ENCODE data around the gene CHN1.

The CHN1 gene

DNA sequence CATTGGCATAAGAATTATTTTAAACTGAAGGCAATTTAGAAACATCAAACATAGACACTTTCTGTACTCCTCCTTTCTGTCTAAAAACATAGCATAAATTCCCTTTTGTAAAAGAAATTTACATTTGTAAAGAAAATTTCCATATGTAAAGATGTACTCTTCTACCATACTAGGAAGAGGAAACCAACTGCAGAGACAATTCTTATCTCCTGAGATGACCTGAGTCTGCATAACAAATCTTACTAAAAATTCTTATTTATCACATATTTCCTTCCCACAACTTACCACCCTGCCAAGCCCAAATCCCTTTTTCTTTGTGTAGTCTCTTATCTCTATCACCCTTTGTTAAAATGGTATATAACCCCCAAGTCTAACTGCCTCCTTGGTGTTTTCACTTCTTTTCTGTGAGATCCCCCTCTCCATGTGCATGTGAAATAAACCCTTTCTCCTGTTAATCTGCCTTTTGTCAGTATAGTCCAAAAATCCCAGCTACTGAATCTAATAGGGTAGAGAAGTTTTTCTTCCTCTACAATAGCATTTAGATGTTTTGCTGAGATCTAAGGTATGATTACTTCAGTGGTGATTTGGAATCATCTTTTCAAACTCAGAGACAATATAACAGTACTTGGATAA lies 81.0 kb downstream of the CHN1 start:
- no peak for DNase-seq (ENCODE audit: low read depth in 3 of 3)

DNA sequence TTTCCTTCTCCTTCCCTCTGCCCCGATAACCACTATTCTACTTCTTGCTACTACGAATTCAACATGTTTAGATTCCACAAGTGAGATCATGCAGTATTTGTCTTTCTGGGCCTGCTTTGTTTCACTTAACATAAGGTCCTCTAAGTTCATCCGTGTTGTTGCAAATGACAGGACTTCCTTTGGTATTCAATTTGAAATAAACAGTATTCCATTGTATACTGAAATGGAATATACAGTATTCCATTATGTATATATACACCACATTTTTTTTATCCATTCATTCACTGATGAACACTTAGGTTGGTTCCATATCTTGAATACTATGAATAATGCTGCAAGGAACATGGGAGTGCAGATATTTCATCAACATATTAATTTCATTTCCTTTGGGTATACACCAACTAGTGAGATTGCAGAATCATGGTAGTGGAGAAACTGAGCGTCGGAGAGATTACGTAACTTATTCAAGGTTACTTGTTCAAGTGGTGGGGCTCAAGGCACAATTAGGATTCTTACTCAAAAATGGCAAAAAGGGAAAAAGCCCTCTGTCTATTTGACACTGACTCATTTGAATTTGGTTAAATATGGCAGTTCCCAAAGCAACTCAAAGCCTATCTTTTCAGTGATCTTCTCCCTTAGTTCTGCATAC lies 85.1 kb downstream of the CHN1 start:
- DNase-seq (ENCODE audit: low read depth in 3 of 3): no peak

DNA sequence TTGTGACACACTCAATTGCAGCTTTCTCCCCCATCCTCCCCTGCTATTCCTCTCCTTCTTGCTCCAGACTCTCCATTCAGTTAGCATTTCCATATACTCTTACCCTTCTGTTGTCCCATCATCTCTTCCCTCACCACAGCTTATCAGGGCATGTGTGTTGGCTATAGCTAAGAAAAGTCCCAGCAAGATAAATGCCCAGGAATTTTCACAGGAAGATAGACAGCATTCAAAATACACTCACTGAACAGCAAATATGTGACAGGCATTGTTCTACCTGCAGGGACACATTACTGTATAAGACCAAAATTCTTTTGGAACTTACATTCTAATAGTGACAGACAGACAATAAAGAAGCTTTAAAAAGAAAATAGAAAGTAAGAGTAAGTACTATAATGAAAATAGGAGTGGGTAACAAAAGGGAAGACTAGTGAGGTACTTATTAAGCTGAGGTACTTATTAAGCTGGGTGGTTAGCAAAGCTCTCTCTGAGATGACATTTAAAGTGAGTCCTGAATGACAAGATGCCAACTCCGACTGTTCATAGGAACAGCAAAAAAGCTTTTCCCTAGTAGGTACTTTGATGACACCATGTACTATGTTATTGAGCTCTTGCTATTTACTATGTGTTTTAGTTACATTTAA lies 86.2 kb downstream of the CHN1 start:
- no peak for DNase-seq (ENCODE audit: low read depth in 3 of 3)

DNA sequence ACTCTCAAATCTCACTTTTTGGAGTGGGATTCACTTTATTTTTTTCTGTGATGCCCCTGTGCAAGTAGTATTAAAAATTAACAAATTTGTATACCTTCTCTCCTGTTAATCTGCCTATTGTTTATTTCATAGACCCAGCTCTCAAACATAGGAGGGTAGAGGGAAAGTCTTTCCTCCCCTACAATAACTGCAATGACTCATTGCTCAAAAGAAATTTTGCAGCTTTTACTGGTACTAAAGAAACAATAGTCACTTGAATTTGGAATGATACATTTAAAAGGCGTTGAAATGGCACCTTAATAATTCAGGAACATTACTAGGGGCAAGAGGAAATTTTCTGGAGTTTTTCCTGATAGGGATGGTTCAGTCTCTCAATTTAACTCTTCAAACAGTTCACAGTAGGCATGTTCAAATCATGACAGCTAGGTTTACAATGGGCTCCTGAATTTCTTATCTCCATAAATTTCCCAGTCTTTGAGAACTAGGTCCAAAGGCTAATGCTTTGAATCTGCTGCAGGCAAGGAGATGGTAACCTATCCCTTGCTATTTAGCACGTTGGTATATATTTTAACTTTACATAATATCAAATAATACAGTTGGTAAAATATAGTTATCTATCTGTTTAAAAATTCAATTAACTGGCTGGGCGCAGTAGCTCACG lies 88.8 kb downstream of the CHN1 start:
- DNase-seq (ENCODE audit: low read depth in 3 of 3): no peak

DNA sequence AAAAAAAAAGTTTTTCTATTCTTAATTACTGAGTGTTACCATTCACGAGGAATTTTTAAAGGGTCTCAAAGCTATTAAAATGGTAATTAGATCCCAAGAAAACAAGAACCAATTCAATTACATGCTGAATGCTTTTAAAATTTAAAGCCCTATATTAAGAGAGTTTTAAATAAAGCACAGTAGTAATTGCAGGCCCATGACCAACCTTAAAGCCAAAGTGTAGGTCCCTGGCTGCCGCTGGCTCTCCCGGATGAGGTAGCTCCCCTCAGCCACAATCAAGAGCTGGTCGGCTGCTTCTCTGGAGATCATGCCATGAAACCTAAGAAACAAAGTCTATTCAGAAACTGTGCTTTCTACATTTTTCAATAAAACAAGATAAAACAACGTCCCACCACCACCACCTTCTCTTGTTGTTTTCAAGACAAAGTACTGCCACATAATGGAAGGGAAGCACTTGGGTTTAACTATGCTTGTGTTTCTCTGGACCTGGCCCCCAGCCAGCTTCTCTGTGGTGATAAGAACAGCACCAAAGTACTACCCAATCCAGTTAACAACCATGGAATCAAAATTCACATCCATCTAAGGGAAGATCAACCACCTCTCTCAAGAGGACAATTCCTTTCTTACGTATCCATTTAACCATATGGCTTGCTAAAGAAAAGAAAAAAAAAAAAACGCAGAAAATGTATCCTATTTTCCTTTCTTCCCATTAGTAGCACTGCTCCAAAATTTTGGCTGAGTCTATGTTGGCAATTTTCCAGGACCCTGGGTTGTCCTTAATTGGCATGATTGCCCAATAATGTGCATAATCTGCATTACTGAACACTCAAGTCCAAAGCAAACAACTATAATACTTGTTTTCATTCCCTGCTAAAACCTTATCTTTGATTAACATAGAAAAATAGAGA lies 90.1 kb downstream of the CHN1 start:
- no peak for DNase-seq (ENCODE audit: low read depth in 3 of 3)

DNA sequence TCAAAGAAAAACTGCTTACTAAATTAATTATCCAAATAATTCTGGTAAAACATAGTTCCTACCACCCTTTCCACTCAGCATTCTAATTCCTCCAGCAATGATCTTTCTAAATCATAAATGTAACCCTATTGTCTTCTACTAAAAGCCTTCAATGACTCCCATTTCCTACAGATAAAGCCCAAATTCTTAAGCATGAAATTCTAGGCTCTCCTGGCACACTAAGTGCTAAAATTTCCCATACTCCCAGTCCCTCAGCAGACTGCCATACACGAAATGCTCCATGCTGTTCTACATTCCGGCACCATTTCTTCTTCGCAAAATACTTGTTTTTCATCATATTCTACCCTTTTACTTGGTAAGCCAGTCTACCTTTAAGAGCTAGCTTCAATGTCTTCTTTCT lies 96.9 kb downstream of the CHN1 start:
- no peak for DNase-seq (ENCODE audit: low read depth in 3 of 3)

DNA sequence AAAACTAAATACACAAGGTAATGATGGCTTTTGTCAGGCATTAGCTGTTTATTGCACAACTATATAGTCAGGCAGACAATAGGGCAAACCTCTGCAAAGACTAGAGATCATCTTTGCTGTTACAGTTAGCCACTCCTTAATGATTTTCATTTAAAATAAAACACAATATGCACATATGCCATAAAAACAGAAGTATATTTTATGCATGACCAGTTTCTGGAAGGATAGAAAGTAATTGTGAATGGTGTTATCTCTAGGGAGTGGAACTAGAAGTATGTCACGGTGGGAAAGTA lies 102.0 kb downstream of the CHN1 start:
- no peak for DNase-seq (ENCODE audit: low read depth in 3 of 3)

DNA sequence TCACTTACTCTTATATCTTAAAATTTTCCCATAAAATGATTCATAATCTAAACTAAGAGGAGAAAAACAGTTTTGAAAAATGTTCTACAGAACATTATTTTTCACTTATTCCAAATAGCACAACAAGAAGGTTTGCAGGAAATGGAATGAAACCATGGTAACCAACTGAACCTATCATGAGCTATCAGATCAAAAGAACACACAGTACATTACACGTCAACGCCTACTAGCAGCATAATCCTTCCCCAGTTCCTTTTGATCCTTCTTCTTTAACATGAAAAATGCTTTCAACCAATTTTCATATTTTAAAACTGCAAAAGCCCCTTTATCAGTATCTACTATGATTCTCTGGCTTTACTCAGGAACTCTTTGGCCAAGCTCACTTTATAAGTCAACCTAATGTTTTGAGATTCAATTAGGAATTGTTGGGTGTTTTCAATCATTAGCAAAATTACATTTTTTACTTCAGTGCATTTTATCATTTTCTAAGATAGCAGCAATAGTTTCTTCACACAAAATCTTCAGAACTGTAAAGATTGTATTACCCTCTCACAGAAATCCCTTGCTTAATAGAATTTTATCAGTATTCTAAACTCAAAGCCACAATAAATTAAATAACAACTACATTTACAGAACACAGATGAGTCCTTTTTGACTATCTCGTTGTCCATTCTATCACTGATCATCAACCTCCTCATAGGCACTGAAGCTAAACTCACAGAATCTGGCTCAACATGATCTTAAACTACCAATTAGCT lies 102.5 kb downstream of the CHN1 start:
- no peak for DNase-seq (ENCODE audit: low read depth in 3 of 3)

DNA sequence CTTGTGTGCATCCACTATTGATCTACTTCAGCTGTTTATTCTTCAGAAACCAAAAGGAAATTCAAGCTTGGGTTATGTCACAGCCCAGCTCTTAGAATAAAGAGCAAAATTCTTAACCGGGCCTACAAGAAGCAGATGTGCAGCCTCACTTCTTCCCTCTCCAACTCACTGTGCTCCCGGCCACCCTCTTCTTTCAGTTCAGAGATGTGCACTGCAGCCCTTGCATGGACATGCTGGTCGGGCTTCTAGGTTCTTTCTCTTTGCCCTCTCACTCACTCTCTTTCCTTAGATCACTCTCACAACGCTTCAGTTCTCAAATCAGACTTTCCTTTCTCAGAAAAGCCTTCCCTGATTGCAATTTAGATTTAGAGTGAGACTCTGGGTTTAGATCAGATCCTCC lies 104.1 kb downstream of the CHN1 start:
- peak in 1 of 3 donors; percentile 7 for DNase-seq (ENCODE audit: low read depth in 3 of 3)

DNA sequence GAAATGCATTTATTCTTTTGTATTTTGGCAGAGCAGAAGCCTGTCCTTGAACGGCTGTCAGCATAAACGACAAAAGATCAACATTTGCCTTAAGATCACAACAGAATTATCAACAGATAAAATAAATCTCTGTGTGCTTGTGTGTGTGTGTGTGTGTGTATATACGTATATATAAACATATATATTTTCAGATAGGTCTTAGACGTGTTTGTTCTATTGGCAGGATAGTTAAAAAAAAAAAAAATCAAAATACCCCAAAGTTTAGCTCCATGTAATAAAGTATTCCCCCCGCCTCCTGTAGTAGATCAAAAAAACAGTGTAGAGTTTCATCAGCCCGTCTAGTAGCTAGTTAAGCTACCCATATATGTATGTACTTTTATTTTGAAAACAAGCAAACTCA lies 107.9 kb downstream of the CHN1 start:
- no peak for DNase-seq (ENCODE audit: low read depth in 3 of 3)

DNA sequence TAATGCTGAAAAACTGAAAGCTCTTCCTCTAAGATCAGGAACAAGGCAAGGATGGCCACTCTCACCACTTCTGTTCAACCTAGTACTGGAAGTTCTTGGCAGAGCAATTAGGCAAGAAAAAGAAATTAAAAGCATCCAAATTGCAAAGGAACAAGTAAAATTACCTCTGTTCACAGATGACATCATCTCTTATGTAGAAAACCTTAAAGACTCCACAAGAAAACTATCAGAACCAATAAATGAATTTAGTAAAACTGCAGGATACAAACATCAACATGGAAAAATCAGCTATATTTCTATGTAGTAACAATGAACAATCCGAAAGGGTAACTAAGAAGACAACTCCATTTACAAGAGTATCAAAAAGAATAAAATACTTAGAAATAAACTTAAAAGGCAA lies 112.2 kb downstream of the CHN1 start:
- no peak for DNase-seq (ENCODE audit: low read depth in 3 of 3)

DNA sequence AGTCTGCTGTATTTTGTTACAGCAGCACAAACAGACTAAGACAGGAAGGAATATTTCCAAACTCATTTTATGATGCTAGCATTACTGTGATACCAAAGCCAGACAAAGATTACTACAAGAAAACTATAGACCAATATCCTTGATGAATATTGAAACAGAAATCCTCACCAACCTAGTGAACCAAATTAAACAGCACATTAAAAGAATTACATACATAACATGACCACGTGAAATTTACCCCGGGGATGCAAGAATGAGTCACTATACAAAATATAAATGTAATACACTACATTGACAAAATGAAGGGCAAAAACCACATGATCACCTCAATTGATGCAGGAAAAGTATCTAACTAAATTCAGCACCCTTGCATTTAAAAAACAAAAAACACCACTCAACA lies 112.6 kb downstream of the CHN1 start:
- DNase-seq (ENCODE audit: low read depth in 3 of 3): no peak

DNA sequence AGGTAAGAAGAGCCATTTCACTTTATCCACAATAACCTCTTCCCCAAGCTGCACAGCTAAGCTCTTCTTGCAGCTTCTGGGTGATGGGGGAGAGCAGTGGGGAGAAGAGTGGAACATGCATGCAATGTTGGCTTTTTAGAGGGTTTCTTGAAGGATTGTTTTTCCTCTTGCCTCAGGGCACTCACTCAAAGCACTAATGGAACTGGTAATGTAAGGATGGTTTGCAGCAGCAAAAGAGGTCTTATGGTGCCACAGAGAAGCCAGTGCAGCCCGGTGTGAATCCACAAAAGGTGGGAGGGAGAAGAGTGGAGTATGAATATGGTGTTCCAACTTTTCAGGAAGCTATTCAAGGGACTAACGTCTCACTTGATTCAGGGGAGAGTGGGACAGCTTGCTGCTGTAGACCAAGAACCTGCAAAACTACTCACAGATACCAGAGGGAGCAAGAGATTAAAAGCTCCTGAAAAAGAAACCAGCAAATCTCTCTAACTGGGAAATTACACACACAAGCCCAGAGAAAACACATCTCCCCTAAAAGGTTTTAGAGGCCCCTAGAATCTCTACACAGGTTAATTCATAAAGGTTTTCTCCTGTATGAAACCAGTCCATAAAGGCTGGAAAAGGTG lies 116.4 kb downstream of the CHN1 start:
- no peak for DNase-seq (ENCODE audit: low read depth in 3 of 3)

DNA sequence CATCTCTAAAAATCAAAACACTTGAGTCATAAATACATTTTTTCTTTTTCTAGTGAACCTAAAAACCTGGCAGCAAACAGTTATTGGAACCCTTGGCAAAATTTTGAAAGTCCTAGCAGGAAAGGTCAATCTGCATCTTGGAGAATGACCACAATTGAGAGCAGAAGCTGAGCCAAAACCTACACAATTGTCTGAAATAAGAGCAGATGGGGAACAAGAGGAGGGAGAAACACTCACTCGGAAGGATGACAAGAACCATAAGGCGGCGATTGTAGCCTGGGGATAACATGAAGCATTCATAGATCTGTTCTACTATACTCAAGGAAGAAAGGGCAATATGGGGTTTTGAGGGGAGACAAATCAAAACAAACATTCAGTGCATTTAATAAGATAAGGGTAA lies 117.0 kb downstream of the CHN1 start:
- no peak for DNase-seq (ENCODE audit: low read depth in 3 of 3)

DNA sequence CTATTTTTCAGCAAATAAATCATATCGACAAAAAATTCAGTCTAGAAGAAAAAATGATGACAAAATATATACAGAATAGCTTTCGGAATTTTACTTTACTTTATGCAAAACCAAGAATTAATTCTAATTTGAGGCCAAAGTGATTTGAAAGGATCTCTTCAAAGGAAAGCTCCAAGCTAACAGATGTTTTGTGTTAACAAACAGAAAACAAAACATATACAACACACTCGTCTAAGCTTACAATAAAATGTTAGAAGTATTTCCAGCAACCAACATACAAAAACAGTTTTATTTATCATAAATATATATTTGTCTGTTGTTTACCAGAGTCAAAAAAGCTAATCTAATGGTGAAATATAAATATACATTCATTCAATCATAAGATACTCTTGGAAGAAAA lies 122.8 kb downstream of the CHN1 start:
- DNase-seq (ENCODE audit: low read depth in 3 of 3): no peak

DNA sequence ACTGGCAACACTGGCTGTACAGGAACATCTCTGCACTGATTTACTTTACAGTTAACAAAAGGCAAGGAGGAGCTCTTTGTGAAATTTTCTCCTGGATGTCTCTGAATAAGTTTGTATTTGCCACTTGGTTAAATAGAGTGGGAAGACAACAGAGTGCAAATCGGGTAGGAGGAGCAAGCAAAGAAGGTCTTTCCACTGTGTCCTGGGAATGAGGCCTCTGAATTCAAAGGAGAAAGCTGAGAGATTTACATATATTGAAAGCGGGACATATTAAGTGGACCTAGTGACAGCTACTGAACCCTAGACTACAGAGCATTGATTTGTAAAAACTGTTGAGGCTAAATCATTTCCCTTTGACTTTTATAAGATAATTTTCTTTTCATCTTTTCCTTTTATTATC lies 123.5 kb downstream of the CHN1 start:
- DNase-seq (ENCODE audit: low read depth in 3 of 3): no peak

DNA sequence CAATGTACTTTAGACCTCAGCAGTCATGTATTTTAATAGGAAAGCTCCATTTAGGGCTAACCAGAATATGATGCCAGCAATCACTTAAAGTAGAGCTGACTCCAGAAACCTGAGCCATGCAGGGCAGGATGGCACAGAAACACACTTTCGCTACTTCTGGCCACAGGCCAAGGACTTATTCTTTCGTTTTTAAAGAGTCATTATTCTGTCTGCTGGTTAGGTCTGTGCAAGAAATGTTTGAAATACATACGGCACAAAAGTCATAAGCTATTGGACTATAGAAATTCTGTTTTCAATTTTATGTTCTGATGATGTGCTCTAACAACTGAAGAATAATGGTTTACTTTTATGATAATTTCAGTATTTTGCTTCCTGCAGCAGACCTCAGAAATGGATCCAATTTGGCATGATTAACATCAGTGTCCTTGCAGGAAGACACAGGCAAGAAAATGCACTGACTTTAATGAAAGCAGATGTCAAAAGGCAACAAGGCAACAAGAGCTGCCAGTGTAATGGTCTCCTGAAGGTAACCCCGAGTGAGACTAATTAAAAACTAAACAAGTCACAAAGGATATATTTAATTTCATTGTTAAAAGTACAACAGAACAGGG lies 126.5 kb downstream of the CHN1 start:
- DNase-seq (ENCODE audit: low read depth in 3 of 3): no peak

DNA sequence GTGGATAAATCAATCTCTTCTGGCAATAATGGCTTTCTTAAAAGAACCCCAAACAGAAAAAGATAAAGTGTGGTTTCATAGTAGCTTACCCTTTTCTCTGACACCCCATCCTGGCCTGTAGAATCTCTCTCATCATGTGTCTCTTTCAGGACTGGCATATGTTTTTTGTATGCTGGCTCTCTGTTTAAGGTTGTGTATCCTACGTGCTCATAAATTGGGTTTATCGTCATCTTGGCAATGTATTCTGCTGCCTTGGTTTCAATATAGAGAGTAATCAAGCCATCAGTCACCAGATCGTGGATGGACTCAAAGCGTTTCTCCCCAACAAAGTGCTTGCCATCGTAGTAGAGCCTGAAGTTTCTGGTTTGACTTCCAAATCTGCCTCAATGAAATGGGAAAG lies 127.4 kb downstream of the CHN1 start:
- no peak for DNase-seq (ENCODE audit: low read depth in 3 of 3)

DNA sequence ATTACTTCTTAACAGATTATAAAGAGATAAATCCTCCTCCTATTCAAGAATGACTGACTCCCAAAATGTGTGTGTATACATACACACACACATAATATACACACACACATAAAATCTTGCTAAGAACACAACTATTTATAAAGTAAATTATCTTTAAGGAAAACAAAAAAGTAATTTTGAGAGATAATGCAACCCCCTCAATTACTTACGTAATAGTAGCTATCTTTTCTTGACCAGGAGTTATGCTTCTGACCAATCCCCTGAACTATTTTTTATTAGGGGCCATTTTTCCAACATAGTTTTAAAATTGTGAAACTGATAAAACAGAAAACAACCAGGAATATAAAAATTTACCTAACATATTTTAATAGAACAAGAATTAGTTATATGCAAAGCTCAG lies 127.9 kb downstream of the CHN1 start:
- DNase-seq (ENCODE audit: low read depth in 3 of 3): no peak

DNA sequence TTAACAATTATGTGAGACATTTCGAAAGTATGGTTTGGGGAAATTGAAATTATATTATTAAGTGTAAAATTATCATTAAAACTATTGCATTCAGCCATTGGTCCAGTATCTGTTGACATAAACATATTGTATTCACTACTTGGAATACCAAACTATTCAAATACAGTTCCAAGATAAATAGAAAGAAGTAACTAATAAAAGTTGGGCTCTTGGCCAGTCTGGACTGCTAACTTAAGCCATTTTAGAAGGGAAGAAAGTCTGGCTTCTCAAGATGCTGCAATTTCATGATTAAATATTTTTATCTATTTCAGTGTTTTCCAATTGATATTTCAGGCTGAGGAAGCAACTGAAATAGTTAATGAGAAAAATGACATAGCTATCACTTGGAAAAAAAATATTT lies 131.1 kb downstream of the CHN1 start:
- no peak for DNase-seq (ENCODE audit: low read depth in 3 of 3)

DNA sequence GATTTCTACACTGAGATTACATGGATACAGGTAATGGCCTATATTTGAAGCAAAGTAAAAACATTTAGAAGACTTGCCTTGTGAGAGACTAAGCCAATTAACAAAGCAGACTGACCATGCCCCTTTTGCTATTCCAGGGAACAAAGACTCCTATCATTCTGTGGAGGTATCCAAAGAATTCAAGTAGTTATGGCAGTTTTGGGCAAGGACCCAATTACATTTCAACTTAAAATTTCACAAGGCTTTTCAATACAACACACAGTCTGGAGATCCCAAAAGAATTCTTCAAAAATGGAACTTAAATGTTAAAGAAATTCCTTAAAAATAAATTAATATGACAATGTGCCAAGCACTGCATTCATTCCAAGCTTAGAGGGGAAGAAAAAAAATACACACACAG lies 131.7 kb downstream of the CHN1 start:
- no peak for DNase-seq (ENCODE audit: low read depth in 3 of 3)

Data from stimulated activated CD4-positive, alpha-beta T cell treated with anti-CD3 and anti-CD28 coated beads, TNF-alpha, amount 100 ng/mL, for 48 hours (primary cell).